Measurements from ENCODE around the gene TINAG.

TINAG gene

GRCh38 chr6:54308289-54308985, at the start of gene TINAG:
TINAG (plus strand) TSS chr6:54308441; CDS start chr6:54308551, 110 bp downstream.
- H3K27ac ChIP-seq (ENCODE audit: low read length), result no peak within 1 kb of the TSS
- no peaks in the 10 kb centered on the region for H3K9me3 ChIP-seq (ENCODE audit: control insufficient read depth, insufficient read depth, low read length)
- no peak for DNase-seq (ENCODE audit: low read depth, low spot score)
- no peaks in the 10 kb centered on the region for H3K4me1 ChIP-seq (ENCODE audit: control insufficient read depth, insufficient read depth, low read length)
- no peaks in the 10 kb centered on the region for H3K36me3 ChIP-seq (ENCODE audit: control insufficient read depth, insufficient read depth, low read length)
- H3K27me3 ChIP-seq (ENCODE audit: control insufficient read depth, insufficient read depth, low read length), result no peaks in the 10 kb centered on the region
- H3K4me3 ChIP-seq (ENCODE audit: low read length), result no peak within 1 kb of the TSS
- no CpG with 5 or more reads among the region's 10 CpGs for WGBS (ENCODE audit: insufficient coverage, insufficient read length)

GRCh38 chr6:54260025-54260424, 48.2 kb upstream of the TINAG start:
- Histone ChIP-seq H3K4me3 (ENCODE audit: low read length) (no peak overlapping the region), H3K27me3 (ENCODE audit: control insufficient read depth, insufficient read depth, low read length) (no peaks in the 10 kb centered on the region), H3K36me3 (ENCODE audit: control insufficient read depth, insufficient read depth, low read length) (no peaks in the 10 kb centered on the region), H3K27ac (ENCODE audit: low read length) (no peak overlapping the region), H3K9me3 (ENCODE audit: control insufficient read depth, insufficient read depth, low read length) (no peaks in the 10 kb centered on the region), H3K4me1 (ENCODE audit: control insufficient read depth, insufficient read depth, low read length) (peaks cover 2% of the 10 kb centered on the region; the same call in 1 of the 2 replicates)
- DNase-seq (ENCODE audit: low read depth, low spot score), result no peak

GRCh38 chr6:54262499-54262898, 45.7 kb upstream of the TINAG start:
- Histone ChIP-seq H3K27me3 (ENCODE audit: control insufficient read depth, insufficient read depth, low read length) (no peaks in the 10 kb centered on the region), H3K4me3 (ENCODE audit: low read length) (no peak overlapping the region), H3K4me1 (ENCODE audit: control insufficient read depth, insufficient read depth, low read length) (peaks cover 2% of the 10 kb centered on the region; the same call in 1 of the 2 replicates), H3K27ac (ENCODE audit: low read length) (no peak overlapping the region), H3K36me3 (ENCODE audit: control insufficient read depth, insufficient read depth, low read length) (no peaks in the 10 kb centered on the region), H3K9me3 (ENCODE audit: control insufficient read depth, insufficient read depth, low read length) (no peaks in the 10 kb centered on the region)
- no CpG with 5 or more reads among the region's 1 CpG for WGBS (ENCODE audit: insufficient coverage, insufficient read length)
- no peak for DNase-seq (ENCODE audit: low read depth, low spot score)

GRCh38 chr6:54262971-54263370, 45.3 kb upstream of the TINAG start:
- Histone ChIP-seq H3K36me3 (ENCODE audit: control insufficient read depth, insufficient read depth, low read length) (no peaks in the 10 kb centered on the region), H3K27me3 (ENCODE audit: control insufficient read depth, insufficient read depth, low read length) (no peaks in the 10 kb centered on the region), H3K27ac (ENCODE audit: low read length) (no peak overlapping the region), H3K9me3 (ENCODE audit: control insufficient read depth, insufficient read depth, low read length) (no peaks in the 10 kb centered on the region), H3K4me3 (ENCODE audit: low read length) (no peak overlapping the region), H3K4me1 (ENCODE audit: control insufficient read depth, insufficient read depth, low read length) (peaks cover 2% of the 10 kb centered on the region; the same call in 1 of the 2 replicates)
- WGBS (ENCODE audit: insufficient coverage, insufficient read length), result no CpG with 5 or more reads among the region's 2 CpGs
- DNase-seq (ENCODE audit: low read depth, low spot score), result no peak

- no peak for DNase-seq (ENCODE audit: low read depth, low spot score)
Observed at GRCh38 chr6:54264581-54265272, 43.5 kb upstream of the TINAG start.

GRCh38 chr6:54266400-54266923, 41.8 kb upstream of the TINAG start:
- H3K4me3 ChIP-seq (ENCODE audit: low read length), result no peak overlapping the region
- H3K27ac ChIP-seq (ENCODE audit: low read length), result no peak overlapping the region
- H3K4me1 ChIP-seq (ENCODE audit: control insufficient read depth, insufficient read depth, low read length), result peaks cover 2% of the 10 kb centered on the region; the same call in 1 of the 2 replicates
- no peaks in the 10 kb centered on the region for H3K27me3 ChIP-seq (ENCODE audit: control insufficient read depth, insufficient read depth, low read length)
- no peaks in the 10 kb centered on the region for H3K36me3 ChIP-seq (ENCODE audit: control insufficient read depth, insufficient read depth, low read length)
- no peaks in the 10 kb centered on the region for H3K9me3 ChIP-seq (ENCODE audit: control insufficient read depth, insufficient read depth, low read length)
- WGBS (ENCODE audit: insufficient coverage, insufficient read length), result no CpG with 5 or more reads among the region's 5 CpGs
- no peak for DNase-seq (ENCODE audit: low read depth, low spot score)

More at GRCh38 chr6:54264581-54265272, 43.5 kb upstream of the TINAG start:
- no peaks in the 10 kb centered on the region for H3K36me3 ChIP-seq (ENCODE audit: control insufficient read depth, insufficient read depth, low read length)
- H3K9me3 ChIP-seq (ENCODE audit: control insufficient read depth, insufficient read depth, low read length), result no peaks in the 10 kb centered on the region
- peaks cover 2% of the 10 kb centered on the region; the same call in 1 of the 2 replicates for H3K4me1 ChIP-seq (ENCODE audit: control insufficient read depth, insufficient read depth, low read length)
- WGBS (ENCODE audit: insufficient coverage, insufficient read length), result no CpG with 5 or more reads among the region's 4 CpGs
- no peak overlapping the region for H3K27ac ChIP-seq (ENCODE audit: low read length)
- H3K4me3 ChIP-seq (ENCODE audit: low read length), result no peak overlapping the region
- no peaks in the 10 kb centered on the region for H3K27me3 ChIP-seq (ENCODE audit: control insufficient read depth, insufficient read depth, low read length)

- Histone ChIP-seq H3K27ac (ENCODE audit: low read length) (no peak overlapping the region), H3K4me3 (ENCODE audit: low read length) (no peak overlapping the region), H3K4me1 (ENCODE audit: control insufficient read depth, insufficient read depth, low read length) (no peaks in the 10 kb centered on the region), H3K9me3 (ENCODE audit: control insufficient read depth, insufficient read depth, low read length) (no peaks in the 10 kb centered on the region), H3K36me3 (ENCODE audit: control insufficient read depth, insufficient read depth, low read length) (no peaks in the 10 kb centered on the region), H3K27me3 (ENCODE audit: control insufficient read depth, insufficient read depth, low read length) (no peaks in the 10 kb centered on the region)
- no CpG with 5 or more reads among the region's 2 CpGs for WGBS (ENCODE audit: insufficient coverage, insufficient read length)
- no peak for DNase-seq (ENCODE audit: low read depth, low spot score)
Observed at GRCh38 chr6:54267798-54268197, 40.4 kb upstream of the TINAG start.

- no peak overlapping the region for H3K27ac ChIP-seq (ENCODE audit: low read length)
- WGBS (ENCODE audit: insufficient coverage, insufficient read length), result 100% methylated on average over 1 of the region's 6 CpGs
- no peak overlapping the region for H3K4me3 ChIP-seq (ENCODE audit: low read length)
- no peaks in the 10 kb centered on the region for H3K27me3 ChIP-seq (ENCODE audit: control insufficient read depth, insufficient read depth, low read length)
- DNase-seq (ENCODE audit: low read depth, low spot score), result no peak
- H3K9me3 ChIP-seq (ENCODE audit: control insufficient read depth, insufficient read depth, low read length), result no peaks in the 10 kb centered on the region
- H3K36me3 ChIP-seq (ENCODE audit: control insufficient read depth, insufficient read depth, low read length), result no peaks in the 10 kb centered on the region
- H3K4me1 ChIP-seq (ENCODE audit: control insufficient read depth, insufficient read depth, low read length), result no peaks in the 10 kb centered on the region
Observed at GRCh38 chr6:54273214-54273820, 34.9 kb upstream of the TINAG start.

GRCh38 chr6:54274383-54274782, 33.9 kb upstream of the TINAG start:
- H3K9me3 ChIP-seq (ENCODE audit: control insufficient read depth, insufficient read depth, low read length), result no peaks in the 10 kb centered on the region
- H3K4me1 ChIP-seq (ENCODE audit: control insufficient read depth, insufficient read depth, low read length), result no peaks in the 10 kb centered on the region

GRCh38 chr6:54282186-54282585, 26.1 kb upstream of the TINAG start:
- no peaks in the 10 kb centered on the region for H3K36me3 ChIP-seq (ENCODE audit: control insufficient read depth, insufficient read depth, low read length)
- H3K4me1 ChIP-seq (ENCODE audit: control insufficient read depth, insufficient read depth, low read length), result no peaks in the 10 kb centered on the region
- H3K27ac ChIP-seq (ENCODE audit: low read length), result no peak overlapping the region
- no CpG with 5 or more reads among the region's 1 CpG for WGBS (ENCODE audit: insufficient coverage, insufficient read length)
- no peak overlapping the region for H3K4me3 ChIP-seq (ENCODE audit: low read length)
- no peaks in the 10 kb centered on the region for H3K27me3 ChIP-seq (ENCODE audit: control insufficient read depth, insufficient read depth, low read length)
- DNase-seq (ENCODE audit: low read depth, low spot score), result no peak
- H3K9me3 ChIP-seq (ENCODE audit: control insufficient read depth, insufficient read depth, low read length), result no peaks in the 10 kb centered on the region

More at GRCh38 chr6:54274383-54274782, 33.9 kb upstream of the TINAG start:
- H3K27me3 ChIP-seq (ENCODE audit: control insufficient read depth, insufficient read depth, low read length), result no peaks in the 10 kb centered on the region
- H3K4me3 ChIP-seq (ENCODE audit: low read length), result no peak overlapping the region
- no peak overlapping the region for H3K27ac ChIP-seq (ENCODE audit: low read length)
- DNase-seq (ENCODE audit: low read depth, low spot score), result no peak
- no peaks in the 10 kb centered on the region for H3K36me3 ChIP-seq (ENCODE audit: control insufficient read depth, insufficient read depth, low read length)
